Esophagus squamous epithelium (tissue), 5 donors: ENCODE results near the gene GALNT14. TPM values are rescaled to one million over a fixed set of nuclear protein-coding genes. Genes with fewer than 3 reads are reported as not detected.

Experiments
- DNase-seq: peaks from one replicate; lab custom pipeline; 2025; lab: John Stamatoyannopoulos, UW
- H3K27ac ChIP-seq, 4 donors: fragments of 200-600 bp; sonication (generic); one replicate each; pipeline ENCODE4 v1.5.1; 2016 to 2019; ENCODE audit warnings: mild to moderate bottlenecking in 1 of 4
- H3K27me3 ChIP-seq, 4 donors: fragments of 200-600 bp; sonication (generic); 1 replicate in 3 of 4; 2 replicates in 1 of 4; pipeline versions ENCODE4 v1.5.1 to v1.6.0; 2017 to 2021; ENCODE audit warnings: antibody characterized with exemption in 1 of 4
- H3K36me3 ChIP-seq, 3 donors: fragments of 200-600 bp; sonication (generic); one replicate each; pipeline ENCODE4 v1.5.1; 2016 to 2019
- H3K4me1 ChIP-seq, 3 donors: fragments of 200-600 bp; sonication (generic); one replicate each; pipeline ENCODE4 v1.5.1; 2017 to 2019
- H3K4me3 ChIP-seq, 4 donors: fragments of 200-600 bp; sonication (generic); 1 replicate in 3 of 4; 2 replicates in 1 of 4; pipeline ENCODE4 v1.5.1; 2016 to 2019; ENCODE audit warnings: mild to moderate bottlenecking in 2 of 4, moderate library complexity in 1 of 4
- H3K9me3 ChIP-seq, 3 donors: fragments of 200-600 bp; sonication (generic); one replicate each; pipeline ENCODE4 v1.5.1; 2016 to 2019
- CTCF ChIP-seq, 6 experiments: fragments of 450-650 bp in 4 of 6; fragments of 200-600 bp in 2 of 6; sonication (generic) in 2 of 6; IDR thresholded peaks; one replicate each; pipeline ENCODE4 v1.5.1; 2016 to 2019; ENCODE audit warnings: antibody characterized with exemption in 6 of 6, mild to moderate bottlenecking in 4 of 6, moderate library complexity in 4 of 6
- POLR2A ChIP-seq, 4 donors: fragments of 450-650 bp; IDR thresholded peaks; one replicate each; pipeline ENCODE4 v1.6.1; 2017; ENCODE audit warnings: antibody characterized with exemption in 4 of 4, mild to moderate bottlenecking in 4 of 4, moderate library complexity in 3 of 4
- WGBS, 2 donors: methylation state at CpG; one replicate each; pipeline ENCODE4 v1.1.5; 2018; 5-methylcytosine and 5-hydroxymethylcytosine counted together
- intact Hi-C: fragments of 100-400 bp; cut with DNase I; formaldehyde crosslinking; loops from one replicate; pipeline ENCODE4 v1.15.0; 2022
- total RNA-seq, 4 donors: library from RNA; depleted of rRNA; stranded (reverse); fragments of >200 nt; gene quantifications; one replicate each; pipeline ENCODE4 v1.1.0, GENCODE V29; 2016
- donor health status: DM: yes; HTN: yes; CAD: no.

Gene GALNT14
- total RNA-seq, 4 donors from 2014 or later, result 18.6 to 29.0 (median 21.3) TPM

GRCh38 chr2:30888852-30889409 lies 249.3 kb downstream of the GALNT14 start:
- 70 to 80% methylated on average over 6 to 7 of the region's 7 CpGs for WGBS, 2 donors
- Histone ChIP-seq H3K27ac (no peak overlapping the region), H3K4me3 (no peak overlapping the region), H3K27me3 (peaks cover 0 to 12% (median 0%) of the 10 kb centered on the region in 4 donors), H3K36me3 (no peaks in the 10 kb centered on the region), H3K9me3 (no peaks in the 10 kb centered on the region), H3K4me1 (peaks cover 0 to 4% (median 0%) of the 10 kb centered on the region in 3 donors)
- TF ChIP-seq POLR2A (IDR thresholded peaks at IDR 0.05) (no peak), CTCF (IDR thresholded peaks at IDR 0.05) (no peak)
- no peak for DNase-seq
- intact Hi-C loops, result no loop called here

GRCh38 chr2:30886080-30886479 lies 252.2 kb downstream of the GALNT14 start:
- Histone ChIP-seq H3K4me3 (no peak overlapping the region), H3K36me3 (no peaks in the 10 kb centered on the region), H3K9me3 (no peaks in the 10 kb centered on the region), H3K4me1 (peaks cover 0 to 4% (median 0%) of the 10 kb centered on the region in 3 donors), H3K27ac (no peak overlapping the region), H3K27me3 (peaks cover 0 to 22% (median 0%) of the 10 kb centered on the region in 4 donors)
- no peak for DNase-seq
- WGBS, 2 donors, result 49 to 70% methylated on average over 6 of the region's 6 CpGs
- intact Hi-C loops, result no loop called here
- TF ChIP-seq POLR2A (IDR thresholded peaks at IDR 0.05) (no peak), CTCF (IDR thresholded peaks at IDR 0.05) (no peak)

GRCh38 chr2:30883822-30884221 lies 254.4 kb downstream of the GALNT14 start:
- no peaks in the 10 kb centered on the region for H3K36me3 ChIP-seq
- H3K9me3 ChIP-seq, result no peaks in the 10 kb centered on the region
- H3K4me3 ChIP-seq, result no peak overlapping the region
- DNase-seq, result no peak
- H3K27ac ChIP-seq, result no peak overlapping the region
- no peak for TF ChIP-seq POLR2A (IDR thresholded peaks at IDR 0.05)
- TF ChIP-seq CTCF (IDR thresholded peaks at IDR 0.05), result no peak
- peaks cover 0 to 17% (median 0%) of the 10 kb centered on the region in 4 donors for H3K27me3 ChIP-seq
- intact Hi-C loops, result no loop called here
- H3K4me1 ChIP-seq, result peaks cover 0 to 4% (median 0%) of the 10 kb centered on the region in 3 donors
- WGBS, 2 donors, result 79 to 84% methylated on average over 3 of the region's 3 CpGs

GRCh38 chr2:30883184-30883583 lies 255.1 kb downstream of the GALNT14 start:
- Histone ChIP-seq H3K27me3 (peaks cover 0 to 17% (median 0%) of the 10 kb centered on the region in 4 donors), H3K4me3 (no peak overlapping the region), H3K36me3 (no peaks in the 10 kb centered on the region), H3K9me3 (no peaks in the 10 kb centered on the region), H3K27ac (no peak overlapping the region), H3K4me1 (peaks cover 0 to 4% (median 0%) of the 10 kb centered on the region in 3 donors)
- 93 to 100% methylated on average over 1 to 2 of the region's 4 CpGs for WGBS, 2 donors
- TF ChIP-seq CTCF (IDR thresholded peaks at IDR 0.05), result no peak
- TF ChIP-seq POLR2A (IDR thresholded peaks at IDR 0.05), result no peak
- DNase-seq, result no peak
- intact Hi-C loops, result no loop called here

GRCh38 chr2:30880516-30880915 lies 257.7 kb downstream of the GALNT14 start:
- H3K27ac ChIP-seq, result no peak overlapping the region
- TF ChIP-seq CTCF (IDR thresholded peaks at IDR 0.05) (no peak), POLR2A (IDR thresholded peaks at IDR 0.05) (no peak)
- H3K9me3 ChIP-seq, result no peaks in the 10 kb centered on the region
- H3K27me3 ChIP-seq, result peaks cover 0 to 17% (median 0%) of the 10 kb centered on the region in 4 donors
- DNase-seq, result no peak
- H3K36me3 ChIP-seq, result no peaks in the 10 kb centered on the region
- WGBS, 2 donors, result 73 to 86% methylated on average over 2 to 3 of the region's 3 CpGs
- intact Hi-C loops, result no loop called here
- no peak overlapping the region for H3K4me3 ChIP-seq
- H3K4me1 ChIP-seq, result no peaks in the 10 kb centered on the region
